RWPE2 (cell line): ENCODE data around the gene SHBG.

Experiments used
- ATAC-seq: fragments of 200-7000 bp; cut with Tn5 transposase; 3 replicates; pipeline ENCODE4 v1.9.1; 2021; ENCODE audit warnings: low read depth
- DNase-seq: peaks from one replicate; pipeline ENCODE4 v3.0.0-alpha.2; 2020; ENCODE audit warnings: low spot score
- H3K27ac ChIP-seq: fragments of 450-650 bp; 2 replicates; pipeline ENCODE4 v1.5.1; 2017; ENCODE audit warnings: mild to moderate bottlenecking; ENCODE audit not compliant: poor library complexity, severe bottlenecking
- H3K27me3 ChIP-seq: fragments of 250-450 bp; sonication (Bioruptor Pico); 2 replicates; pipeline ENCODE4 v1.5.1; 2021; ENCODE audit warnings: mild to moderate bottlenecking, moderate library complexity; ENCODE audit not compliant: insufficient read depth, poor library complexity, severe bottlenecking
- H3K36me3 ChIP-seq: fragments of 250-450 bp; sonication (Bioruptor Pico); 2 replicates; pipeline ENCODE4 v1.5.1; 2020; ENCODE audit warnings: low read depth, mild to moderate bottlenecking, moderate library complexity
- H3K4me1 ChIP-seq: fragments of 250-450 bp; sonication (Bioruptor Pico); 2 replicates; pipeline ENCODE4 v1.5.1; 2021; ENCODE audit warnings: mild to moderate bottlenecking, moderate library complexity; ENCODE audit not compliant: insufficient read depth, poor library complexity, severe bottlenecking
- H3K4me3 ChIP-seq: fragments of 250-450 bp; sonication (Bioruptor Pico); 2 replicates; pipeline ENCODE4 v1.5.1; 2021; ENCODE audit warnings: mild to moderate bottlenecking, moderate library complexity; ENCODE audit not compliant: severe bottlenecking
- H3K9me3 ChIP-seq: fragments of 250-450 bp; sonication (Bioruptor Pico); 2 replicates; pipeline ENCODE4 v1.5.1; 2021; ENCODE audit warnings: mild to moderate bottlenecking, moderate library complexity; ENCODE audit not compliant: severe bottlenecking
- TF ChIP-seq, protein P1 (sequence below): fragments of 450-650 bp; IDR thresholded peaks from one replicate; pipeline ENCODE4 v1.5.1; 2017; ENCODE audit warnings: mild to moderate bottlenecking, moderate library complexity; ENCODE audit not compliant: poor library complexity, severe bottlenecking

The SHBG gene

DNA sequence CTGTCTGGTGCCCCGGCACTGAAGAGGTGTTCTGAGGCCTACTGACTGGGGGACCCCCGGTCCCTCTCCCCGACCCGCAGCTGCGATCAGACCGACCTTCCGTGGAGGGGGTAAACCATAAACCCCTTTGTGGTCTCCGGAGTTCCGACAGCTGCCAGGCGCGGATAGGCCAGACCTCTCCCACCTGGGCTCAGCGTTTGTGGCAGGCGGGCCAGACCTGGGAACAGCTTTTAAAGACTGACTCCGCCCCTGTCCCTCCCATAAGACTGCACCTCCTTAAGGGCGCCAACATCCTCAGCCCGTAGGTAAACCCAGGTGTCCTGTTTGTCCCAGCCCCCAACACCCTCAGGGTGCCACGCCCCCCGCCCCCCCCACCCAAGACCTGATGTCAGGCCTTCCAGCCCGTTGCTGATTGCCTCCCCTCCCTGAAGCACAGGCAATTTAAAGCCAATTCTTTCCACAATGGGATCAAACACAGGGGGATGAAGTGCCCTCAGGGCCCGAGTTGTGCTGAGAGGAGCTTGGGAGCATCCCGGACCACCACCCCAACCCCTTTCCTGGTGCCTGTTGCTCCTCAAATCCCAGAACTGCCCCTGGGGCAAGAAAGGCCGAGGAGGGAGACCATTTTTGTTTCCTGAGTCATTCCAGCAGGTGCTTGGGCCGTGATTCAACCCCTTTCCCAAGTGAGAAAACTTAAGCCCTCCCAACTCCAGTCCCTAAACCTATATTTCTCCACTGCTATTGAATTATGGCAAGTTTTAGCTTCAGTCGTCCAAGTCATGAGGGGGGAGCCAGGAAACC is 39.8 kb upstream of the SHBG start, which contains the start of gene SOX15:
SOX15 (minus strand) TSS at position 204 of the 801 bp plus-strand sequence. CDS start 418 bp downstream, outside the sequence.
- Histone ChIP-seq H3K27ac (peak within 1 kb of the TSS; percentile 97), H3K9me3 (no peaks in the 10 kb centered on the region), H3K4me1 (peaks cover 17% of the 10 kb centered on the region), H3K4me3 (peak within 1 kb of the TSS; percentile 66), H3K36me3 (peaks cover 66% of the 10 kb centered on the region), H3K27me3 (no peaks in the 10 kb centered on the region)
- TF ChIP-seq, protein P1, sequence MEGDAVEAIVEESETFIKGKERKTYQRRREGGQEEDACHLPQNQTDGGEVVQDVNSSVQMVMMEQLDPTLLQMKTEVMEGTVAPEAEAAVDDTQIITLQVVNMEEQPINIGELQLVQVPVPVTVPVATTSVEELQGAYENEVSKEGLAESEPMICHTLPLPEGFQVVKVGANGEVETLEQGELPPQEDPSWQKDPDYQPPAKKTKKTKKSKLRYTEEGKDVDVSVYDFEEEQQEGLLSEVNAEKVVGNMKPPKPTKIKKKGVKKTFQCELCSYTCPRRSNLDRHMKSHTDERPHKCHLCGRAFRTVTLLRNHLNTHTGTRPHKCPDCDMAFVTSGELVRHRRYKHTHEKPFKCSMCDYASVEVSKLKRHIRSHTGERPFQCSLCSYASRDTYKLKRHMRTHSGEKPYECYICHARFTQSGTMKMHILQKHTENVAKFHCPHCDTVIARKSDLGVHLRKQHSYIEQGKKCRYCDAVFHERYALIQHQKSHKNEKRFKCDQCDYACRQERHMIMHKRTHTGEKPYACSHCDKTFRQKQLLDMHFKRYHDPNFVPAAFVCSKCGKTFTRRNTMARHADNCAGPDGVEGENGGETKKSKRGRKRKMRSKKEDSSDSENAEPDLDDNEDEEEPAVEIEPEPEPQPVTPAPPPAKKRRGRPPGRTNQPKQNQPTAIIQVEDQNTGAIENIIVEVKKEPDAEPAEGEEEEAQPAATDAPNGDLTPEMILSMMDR = no peak
- DNase-seq = peak; percentile 85
- peak; percentile 43 for ATAC-seq

DNA sequence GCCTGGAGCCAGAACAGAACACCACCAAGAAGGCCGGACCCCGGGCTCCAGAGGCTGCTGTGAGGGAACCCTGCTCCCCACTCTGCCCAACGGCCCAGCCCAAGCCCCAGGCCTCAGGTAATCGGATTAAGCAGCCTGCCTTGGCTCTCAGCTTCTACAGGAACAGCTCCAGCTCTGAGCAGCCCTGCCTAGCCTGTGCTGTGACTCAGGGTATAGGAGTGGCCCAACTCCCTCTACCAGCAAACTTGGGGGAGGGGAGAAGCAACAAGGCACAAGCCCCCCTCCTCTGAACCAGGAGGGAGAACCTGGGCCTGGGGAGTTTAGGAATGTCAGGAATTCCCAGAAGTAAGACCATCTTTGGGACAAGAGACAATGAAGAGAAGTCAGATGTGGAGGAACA is 39.2 kb upstream of the SHBG start:
- Histone ChIP-seq H3K27ac (peak overlapping the region; percentile 97), H3K9me3 (no peaks in the 10 kb centered on the region), H3K4me3 (no peak overlapping the region), H3K4me1 (peaks cover 17% of the 10 kb centered on the region), H3K36me3 (peaks cover 70% of the 10 kb centered on the region), H3K27me3 (no peaks in the 10 kb centered on the region)
- no peak for DNase-seq
- peak; percentile 40 for ATAC-seq
- TF ChIP-seq, protein P1 = no peak

DNA sequence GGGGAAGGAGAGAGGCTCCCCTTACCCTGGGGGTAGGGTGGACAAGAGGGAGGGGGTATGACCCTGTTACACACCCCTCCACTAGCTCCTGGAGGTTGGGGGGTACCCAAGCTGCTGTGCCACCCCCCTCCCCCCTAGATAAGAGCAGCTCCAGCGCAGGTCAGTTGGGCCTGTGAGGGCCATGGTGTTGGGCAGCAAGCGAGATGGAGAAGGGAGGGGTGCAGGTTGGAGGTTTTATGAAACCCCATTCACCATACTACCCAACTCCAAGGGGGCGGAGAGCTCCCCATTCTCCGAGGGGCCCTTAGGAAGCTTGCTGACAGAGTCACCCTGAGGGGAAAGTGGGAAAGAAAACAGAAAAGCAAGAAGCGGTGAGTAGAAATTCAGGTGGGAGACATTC is 38.3 kb upstream of the SHBG start:
- Histone ChIP-seq H3K36me3 (peaks cover 71% of the 10 kb centered on the region), H3K27me3 (no peaks in the 10 kb centered on the region), H3K4me1 (peaks cover 17% of the 10 kb centered on the region), H3K27ac (peak overlapping the region; percentile 97), H3K4me3 (no peak overlapping the region), H3K9me3 (no peaks in the 10 kb centered on the region)
- ATAC-seq = no peak
- DNase-seq = no peak
- TF ChIP-seq, protein P1 = no peak

DNA sequence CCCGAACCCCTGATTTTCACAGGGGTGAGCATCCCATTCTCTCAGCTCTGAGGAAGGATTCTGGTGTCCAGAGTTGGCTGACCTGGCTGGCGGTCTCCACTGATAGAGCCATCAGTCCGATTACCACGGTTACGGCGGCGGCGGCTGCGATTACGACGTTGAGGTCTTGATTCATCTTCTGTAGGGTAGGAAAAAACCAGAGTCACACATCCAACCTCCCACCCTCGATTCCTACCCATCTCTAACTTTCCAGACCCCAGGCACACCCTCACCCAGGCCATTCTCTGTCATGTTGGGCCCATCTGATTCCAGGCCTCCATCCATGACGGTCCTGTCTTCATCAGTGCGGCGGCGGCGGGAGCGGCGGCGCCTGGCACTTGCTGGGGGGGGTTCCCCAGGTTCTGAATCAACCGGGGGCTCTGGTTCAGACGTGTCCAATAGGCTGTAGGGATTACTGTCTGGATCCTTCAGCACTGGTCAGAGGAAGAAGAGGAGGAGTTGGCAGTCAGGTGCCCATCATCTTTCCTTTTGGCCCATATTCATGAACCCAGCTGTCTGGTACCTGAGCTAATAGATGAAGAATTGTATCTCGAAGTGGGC is 37.4 kb upstream of the SHBG start:
- peaks cover 14% of the 10 kb centered on the region for H3K4me1 ChIP-seq
- ATAC-seq (no peak), DNase-seq (no peak)
- no peak overlapping the region for H3K4me3 ChIP-seq
- no peaks in the 10 kb centered on the region for H3K9me3 ChIP-seq
- TF ChIP-seq, protein P1 = no peak
- H3K27ac ChIP-seq = peak overlapping the region; percentile 97
- H3K27me3 ChIP-seq = no peaks in the 10 kb centered on the region
- H3K36me3 ChIP-seq = peaks cover 75% of the 10 kb centered on the region
